Measurements from ENCODE around the gene TSPAN32. TPM values are rescaled to one million over a fixed set of nuclear protein-coding genes. Genes with fewer than 3 reads are reported as not detected.
A peak's percentile ranks its signal among the peaks of the same experiment; 100 is the strongest.

Gene TSPAN32
- total RNA-seq, 2 donors from 2014 or later, result not detected

DNA sequence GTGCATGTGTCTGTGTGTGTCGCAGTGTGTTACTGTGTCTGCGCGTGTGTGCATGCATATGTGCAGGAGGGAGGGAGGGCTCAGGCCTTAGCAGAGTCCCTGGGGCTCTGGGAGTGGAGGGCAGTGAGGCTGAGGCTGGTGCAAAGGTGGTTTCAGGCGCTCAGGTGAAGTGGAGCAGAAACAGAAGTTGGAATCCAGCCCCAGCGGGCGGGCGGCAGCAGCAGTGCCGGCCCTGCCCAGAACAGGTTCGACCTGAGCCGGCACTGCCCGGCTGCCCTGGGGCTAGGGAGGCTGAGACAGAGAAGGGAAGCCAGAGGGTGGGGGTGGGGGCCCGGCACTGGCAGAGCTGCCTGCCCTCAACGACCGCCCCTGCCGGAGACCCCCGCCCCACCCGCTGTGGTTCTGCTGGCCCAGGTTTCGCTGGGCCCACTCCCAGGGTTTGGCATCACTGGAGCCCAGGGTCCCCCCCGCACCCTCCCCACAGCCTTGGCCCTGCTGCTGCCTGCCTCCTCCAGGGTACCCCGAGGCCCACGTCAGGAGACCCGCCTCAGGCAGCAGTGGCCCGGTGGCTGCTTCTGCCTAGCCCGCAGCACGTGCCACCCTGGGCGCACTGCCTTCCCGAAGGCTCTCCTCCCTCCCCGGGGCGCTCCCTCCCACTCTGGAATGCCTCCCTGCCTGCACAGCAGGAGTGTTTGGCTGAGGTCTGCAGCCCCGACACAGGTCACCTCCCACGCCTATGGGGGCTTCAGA is 44.7 kb upstream of the TSPAN32 start:
- TF ChIP-seq, protein P1, sequence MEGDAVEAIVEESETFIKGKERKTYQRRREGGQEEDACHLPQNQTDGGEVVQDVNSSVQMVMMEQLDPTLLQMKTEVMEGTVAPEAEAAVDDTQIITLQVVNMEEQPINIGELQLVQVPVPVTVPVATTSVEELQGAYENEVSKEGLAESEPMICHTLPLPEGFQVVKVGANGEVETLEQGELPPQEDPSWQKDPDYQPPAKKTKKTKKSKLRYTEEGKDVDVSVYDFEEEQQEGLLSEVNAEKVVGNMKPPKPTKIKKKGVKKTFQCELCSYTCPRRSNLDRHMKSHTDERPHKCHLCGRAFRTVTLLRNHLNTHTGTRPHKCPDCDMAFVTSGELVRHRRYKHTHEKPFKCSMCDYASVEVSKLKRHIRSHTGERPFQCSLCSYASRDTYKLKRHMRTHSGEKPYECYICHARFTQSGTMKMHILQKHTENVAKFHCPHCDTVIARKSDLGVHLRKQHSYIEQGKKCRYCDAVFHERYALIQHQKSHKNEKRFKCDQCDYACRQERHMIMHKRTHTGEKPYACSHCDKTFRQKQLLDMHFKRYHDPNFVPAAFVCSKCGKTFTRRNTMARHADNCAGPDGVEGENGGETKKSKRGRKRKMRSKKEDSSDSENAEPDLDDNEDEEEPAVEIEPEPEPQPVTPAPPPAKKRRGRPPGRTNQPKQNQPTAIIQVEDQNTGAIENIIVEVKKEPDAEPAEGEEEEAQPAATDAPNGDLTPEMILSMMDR (conservative IDR thresholded peaks at IDR 0.05), result no peak
- Mint-ChIP-seq H3K27me3 (ENCODE audit: insufficient read depth) (peaks cover 17% of the 10 kb centered on the region), H3K4me3 (no peak overlapping the region)

DNA sequence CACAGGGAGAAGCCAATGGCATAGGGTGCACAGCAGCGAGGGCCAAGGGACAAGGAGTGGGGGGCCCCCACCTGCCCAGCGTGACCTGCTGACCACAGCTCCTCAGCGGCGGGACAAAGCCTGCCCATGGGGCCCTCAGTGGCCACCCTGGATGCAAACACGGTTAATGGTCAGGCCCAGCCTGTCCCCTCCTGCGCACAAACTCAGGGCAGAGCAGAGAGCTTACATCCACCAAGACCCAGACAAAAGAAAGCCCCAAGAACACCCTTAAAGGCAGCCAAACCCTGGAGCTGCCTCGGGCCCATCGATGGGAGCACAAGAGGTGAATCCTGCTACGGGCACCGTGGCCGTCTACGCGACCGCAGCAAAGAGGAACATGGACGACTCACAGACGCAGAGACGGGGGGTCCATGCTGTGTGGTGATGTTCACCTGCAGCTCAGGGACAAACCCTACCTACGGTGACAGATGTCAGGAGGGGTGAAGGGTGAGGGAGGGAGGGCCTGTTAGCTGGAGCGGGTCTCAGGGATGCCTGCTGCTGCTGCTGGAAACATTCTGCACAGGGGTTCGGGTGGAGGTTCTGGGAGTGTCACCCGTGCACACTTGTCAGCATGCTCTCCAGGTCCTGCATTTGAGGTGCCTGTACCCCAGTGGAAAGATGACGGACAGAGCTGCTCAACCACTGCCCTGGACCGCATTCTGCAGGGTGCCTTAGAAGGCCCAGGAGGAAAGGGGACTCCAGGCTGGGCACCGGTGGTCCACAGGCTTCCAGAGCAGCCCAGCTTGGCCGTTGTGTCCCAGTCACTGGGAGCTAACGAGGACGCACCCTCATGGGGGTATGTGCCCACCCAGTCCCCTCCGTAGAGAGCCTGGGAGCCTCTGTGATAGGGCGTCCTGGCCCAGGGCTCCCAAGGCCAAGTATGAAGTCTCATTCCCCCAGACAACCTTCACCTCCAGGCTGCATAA is 43.0 kb upstream of the TSPAN32 start:
- no peak overlapping the region for H3K4me3 ChIP-seq (ENCODE audit: low read length)
- H3K27me3 ChIP-seq (ENCODE audit: control insufficient read depth, insufficient read depth, low read length, poor library complexity, severe bottlenecking), result no peaks in the 10 kb centered on the region
- Mint-ChIP-seq H3K27ac (no peak overlapping the region), H3K27me3 (ENCODE audit: insufficient read depth) (peaks cover 20% of the 10 kb centered on the region), H3K4me1 (no peaks in the 10 kb centered on the region), H3K4me3 (no peak overlapping the region), H3K36me3 (ENCODE audit: low read depth) (no peaks in the 10 kb centered on the region), H3K9me3 (peaks cover 7% of the 10 kb centered on the region)
- no peaks in the 10 kb centered on the region for H3K9me3 ChIP-seq (ENCODE audit: control insufficient read depth, low read length)
- no peaks in the 10 kb centered on the region for H3K36me3 ChIP-seq (ENCODE audit: control insufficient read depth, insufficient read depth, low read length)
- H3K4me1 ChIP-seq (ENCODE audit: control insufficient read depth, insufficient read depth, low read length), result no peaks in the 10 kb centered on the region
- DNase-seq, result peak; percentile 36
- WGBS, 2 experiments (ENCODE audit: insufficient coverage in 1 of 2, insufficient read length in 1 of 2), result 92 to 96% methylated on average over 20 to 29 of the region's 29 CpGs
- no peak overlapping the region for H3K27ac ChIP-seq (ENCODE audit: low read depth, low read length)
- TF ChIP-seq, protein P1 (conservative IDR thresholded peaks at IDR 0.05), result no peak
- no peak overlapping the region for H3K9ac ChIP-seq (ENCODE audit: extremely low read depth, low read length, poor library complexity, severe bottlenecking)

More for the DNA sequence above, 44.7 kb upstream of the TSPAN32 start:
- Mint-ChIP-seq H3K4me1 (no peaks in the 10 kb centered on the region), H3K27ac (no peak overlapping the region), H3K36me3 (ENCODE audit: low read depth) (no peaks in the 10 kb centered on the region), H3K9me3 (peaks cover 7% of the 10 kb centered on the region)
- H3K36me3 ChIP-seq (ENCODE audit: control insufficient read depth, insufficient read depth, low read length), result no peaks in the 10 kb centered on the region
- H3K9ac ChIP-seq (ENCODE audit: extremely low read depth, low read length, poor library complexity, severe bottlenecking), result no peak overlapping the region
- H3K27me3 ChIP-seq (ENCODE audit: control insufficient read depth, insufficient read depth, low read length, poor library complexity, severe bottlenecking), result no peaks in the 10 kb centered on the region
- H3K27ac ChIP-seq (ENCODE audit: low read depth, low read length), result no peak overlapping the region
- DNase-seq, result peak; percentile 36
- no peaks in the 10 kb centered on the region for H3K9me3 ChIP-seq (ENCODE audit: control insufficient read depth, low read length)
- no peaks in the 10 kb centered on the region for H3K4me1 ChIP-seq (ENCODE audit: control insufficient read depth, insufficient read depth, low read length)
- no peak overlapping the region for H3K4me3 ChIP-seq (ENCODE audit: low read length)
- WGBS, 2 experiments (ENCODE audit: insufficient coverage in 1 of 2, insufficient read length in 1 of 2), result 94 to 96% methylated on average over 21 to 31 of the region's 31 CpGs

DNA sequence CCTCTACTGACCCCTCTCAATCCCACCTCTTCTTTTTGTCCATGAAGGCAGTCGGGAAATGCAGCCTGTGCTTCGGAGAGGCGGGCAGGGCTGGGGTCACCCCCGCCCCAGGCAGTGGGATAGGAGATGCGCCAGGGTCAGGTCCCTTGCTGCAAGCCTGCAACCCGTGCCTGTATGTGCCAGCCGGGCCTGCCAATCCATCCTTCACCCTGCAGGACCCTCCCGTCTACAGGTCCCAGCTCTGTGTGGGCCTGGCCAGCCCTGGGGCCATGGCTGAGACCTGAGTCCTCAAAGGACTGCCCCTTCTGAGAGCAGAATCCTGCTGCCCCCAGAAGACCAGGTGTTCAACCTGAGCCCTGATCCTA is 42.4 kb upstream of the TSPAN32 start:
- Histone ChIP-seq H3K9ac (ENCODE audit: extremely low read depth, low read length, poor library complexity, severe bottlenecking) (no peak overlapping the region), H3K27ac (ENCODE audit: low read depth, low read length) (no peak overlapping the region), H3K4me1 (ENCODE audit: control insufficient read depth, insufficient read depth, low read length) (no peaks in the 10 kb centered on the region), H3K4me3 (ENCODE audit: low read length) (no peak overlapping the region), H3K27me3 (ENCODE audit: control insufficient read depth, insufficient read depth, low read length, poor library complexity, severe bottlenecking) (peaks cover 1% of the 10 kb centered on the region), H3K36me3 (ENCODE audit: control insufficient read depth, insufficient read depth, low read length) (no peaks in the 10 kb centered on the region), H3K9me3 (ENCODE audit: control insufficient read depth, low read length) (no peaks in the 10 kb centered on the region)
- DNase-seq, result peak; percentile 24
- Mint-ChIP-seq H3K4me1 (no peaks in the 10 kb centered on the region), H3K4me3 (no peak overlapping the region), H3K9me3 (peaks cover 5% of the 10 kb centered on the region), H3K27me3 (ENCODE audit: insufficient read depth) (peaks cover 23% of the 10 kb centered on the region), H3K27ac (no peak overlapping the region), H3K36me3 (ENCODE audit: low read depth) (no peaks in the 10 kb centered on the region)
- TF ChIP-seq, protein P1 (conservative IDR thresholded peaks at IDR 0.05), result no peak
- WGBS, 2 experiments (ENCODE audit: insufficient coverage in 1 of 2, insufficient read length in 1 of 2), result 87 to 92% methylated on average over 3 to 8 of the region's 8 CpGs
